OCI-LY1 (cell line): Measurements from ENCODE around the gene VPS37D.
A peak's percentile ranks its signal among the peaks of the same experiment; 100 is the strongest.

Experiments used
- H2AFZ ChIP-seq: fragments of 200-600 bp; sonication (generic), shearing (Covaris generic); 2 replicates; pipeline ENCODE4 v1.6.0; 2014; ENCODE audit warnings: antibody characterized with exemption, mild to moderate bottlenecking, low read length
- H3F3A ChIP-seq: fragments of 200-600 bp; sonication (generic), shearing (Covaris generic); 2 replicates; pipeline ENCODE4 v1.6.0; 2014; ENCODE audit warnings: mild to moderate bottlenecking, antibody characterized with exemption, low read length, moderate library complexity; ENCODE audit not compliant: insufficient read depth
- H3K27ac ChIP-seq: fragments of 200-600 bp; sonication (generic); 2 replicates; pipeline ENCODE4 v1.5.1; 2014; ENCODE audit warnings: low read length, mixed run types, mild to moderate bottlenecking, low read depth; ENCODE audit not compliant: poor library complexity, severe bottlenecking
- H3K27me3 ChIP-seq: fragments of 200-600 bp; sonication (generic); 2 replicates; pipeline ENCODE4 v1.6.0; 2014; ENCODE audit warnings: antibody characterized with exemption, mild to moderate bottlenecking, low read length, moderate library complexity; ENCODE audit not compliant: insufficient read depth
- H3K36me3 ChIP-seq: fragments of 200-600 bp; sonication (generic); 2 replicates; pipeline ENCODE4 v1.6.1; 2014; ENCODE audit warnings: mild to moderate bottlenecking, antibody characterized with exemption, low read length, moderate library complexity, mixed read lengths; ENCODE audit not compliant: insufficient read depth
- H3K4me1 ChIP-seq: fragments of 200-600 bp; sonication (generic); 2 replicates; pipeline ENCODE4 v1.5.1; 2014; ENCODE audit warnings: mild to moderate bottlenecking, low read length, moderate library complexity; ENCODE audit not compliant: insufficient read depth, severe bottlenecking
- H3K4me2 ChIP-seq: fragments of 200-600 bp; sonication (generic), shearing (Covaris generic); 2 replicates; pipeline ENCODE4 v1.6.1; 2014; ENCODE audit warnings: low read length
- H3K4me3 ChIP-seq: fragments of 200-600 bp; sonication (generic); 2 replicates; pipeline ENCODE4 v1.5.1; 2014; ENCODE audit warnings: low read length, low read depth, mild to moderate bottlenecking, mixed read lengths; ENCODE audit not compliant: poor library complexity, severe bottlenecking
- H3K79me2 ChIP-seq: fragments of 200-600 bp; shearing (Covaris generic); 2 replicates; pipeline ENCODE4 v1.6.1; 2016; ENCODE audit warnings: mixed run types, low read length, mixed read lengths; ENCODE audit not compliant: insufficient read depth
- H3K9ac ChIP-seq: fragments of 200-600 bp; sonication (generic), shearing (Covaris generic); 2 replicates; pipeline ENCODE4 v1.6.1; 2014; ENCODE audit warnings: mild to moderate bottlenecking, low read length, mixed read lengths
- H3K9me2 ChIP-seq: fragments of 200-600 bp; sonication (generic), shearing (Covaris generic); 2 replicates; pipeline ENCODE4 v1.6.1; 2014; ENCODE audit warnings: low read depth, mild to moderate bottlenecking, low read length, mixed read lengths
- H3K9me3 ChIP-seq: fragments of 200-600 bp; shearing (Covaris generic); 2 replicates; pipeline ENCODE4 v1.6.1; 2014; ENCODE audit warnings: low read length, mixed read lengths
- H4K20me1 ChIP-seq: fragments of 200-600 bp; sonication (generic), shearing (Covaris generic); 2 replicates; pipeline ENCODE4 v1.6.0; 2016; ENCODE audit warnings: mild to moderate bottlenecking, low read length; ENCODE audit not compliant: insufficient read depth
- EZH2 ChIP-seq: fragments of 200-600 bp; sonication (generic), shearing (Covaris generic); IDR thresholded peaks from 2 replicates; pipeline ENCODE4 v1.8.0; 2017; ENCODE audit warnings: borderline replicate concordance, mixed run types, mild to moderate bottlenecking, antibody characterized with exemption, low read length, moderate library complexity, mixed read lengths
- TF ChIP-seq, protein P1 (sequence below): fragments of 200-600 bp; sonication (generic), shearing (Covaris generic); IDR thresholded peaks from 2 replicates; pipeline ENCODE4 v1.5.1; 2017; ENCODE audit warnings: mild to moderate bottlenecking, antibody characterized with exemption, low read length, moderate library complexity, mixed read lengths

Gene VPS37D

DNA sequence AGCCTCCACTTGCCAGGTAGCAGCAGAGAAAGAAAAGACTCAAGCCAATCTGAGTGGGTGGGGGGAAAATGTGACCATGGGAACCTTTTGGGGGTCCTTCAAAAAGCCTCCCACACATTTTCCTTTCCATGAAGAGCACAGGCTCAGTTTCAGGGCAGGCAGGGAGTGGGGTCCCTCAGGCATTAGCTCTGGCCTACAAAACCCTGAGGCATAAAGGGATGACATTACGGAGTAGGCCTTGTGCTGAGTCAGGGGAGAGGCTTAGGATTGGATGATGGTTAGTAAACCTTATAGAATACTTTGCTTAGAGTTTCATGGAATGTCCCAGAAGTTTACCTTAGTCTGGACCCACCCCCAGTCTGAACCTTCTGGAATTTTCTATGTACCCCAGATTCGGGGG, 12.1 kb downstream of the VPS37D start:
- no peak for TF ChIP-seq EZH2
- peaks cover 19% of the 10 kb centered on the region for H3K79me2 ChIP-seq
- H4K20me1 ChIP-seq: no peaks in the 10 kb centered on the region
- peaks cover 34% of the 10 kb centered on the region for H3K36me3 ChIP-seq
- H2AFZ ChIP-seq: no peak overlapping the region
- no peaks in the 10 kb centered on the region for H3K9me3 ChIP-seq
- H3F3A ChIP-seq: no peaks in the 10 kb centered on the region
- no peaks in the 10 kb centered on the region for H3K9me2 ChIP-seq
- no peak overlapping the region for H3K9ac ChIP-seq
- no peak overlapping the region for H3K27ac ChIP-seq
- H3K4me2 ChIP-seq: no peak overlapping the region
- no peak overlapping the region for H3K4me3 ChIP-seq
- H3K4me1 ChIP-seq: peaks cover 30% of the 10 kb centered on the region
- peaks cover 1% of the 10 kb centered on the region; the same call in 1 of the 2 replicates for H3K27me3 ChIP-seq

DNA sequence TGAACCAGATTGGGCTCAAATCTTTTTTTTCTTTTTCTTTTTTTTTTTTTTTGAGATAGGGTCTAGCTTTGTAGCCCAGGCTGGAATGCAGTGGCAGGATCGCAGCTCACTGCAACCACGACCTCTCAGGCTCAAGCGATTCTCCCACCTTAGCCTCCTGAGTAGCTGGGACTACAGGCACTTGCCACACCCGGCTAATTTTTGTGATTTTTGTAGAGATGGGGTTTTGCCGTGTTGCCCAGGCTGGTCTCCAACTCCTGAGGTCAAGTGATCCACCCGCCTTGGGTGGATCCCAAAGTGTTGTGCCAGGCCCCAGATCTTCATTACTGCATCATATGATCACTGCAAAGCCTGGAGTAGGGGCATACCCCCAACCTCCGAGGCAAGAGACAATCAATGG, 12.9 kb downstream of the VPS37D start:
- Histone ChIP-seq H3F3A (no peaks in the 10 kb centered on the region), H3K27ac (no peak overlapping the region), H4K20me1 (no peaks in the 10 kb centered on the region), H3K9ac (no peak overlapping the region), H3K9me3 (no peaks in the 10 kb centered on the region), H3K79me2 (peaks cover 27% of the 10 kb centered on the region), H3K9me2 (no peaks in the 10 kb centered on the region), H3K4me3 (no peak overlapping the region), H3K4me1 (peaks cover 35% of the 10 kb centered on the region), H3K36me3 (peaks cover 38% of the 10 kb centered on the region), H2AFZ (no peak overlapping the region), H3K4me2 (no peak overlapping the region; the same call in 1 of the 2 replicates), H3K27me3 (no peaks in the 10 kb centered on the region)
- TF ChIP-seq EZH2: no peak
- TF ChIP-seq, protein P1, sequence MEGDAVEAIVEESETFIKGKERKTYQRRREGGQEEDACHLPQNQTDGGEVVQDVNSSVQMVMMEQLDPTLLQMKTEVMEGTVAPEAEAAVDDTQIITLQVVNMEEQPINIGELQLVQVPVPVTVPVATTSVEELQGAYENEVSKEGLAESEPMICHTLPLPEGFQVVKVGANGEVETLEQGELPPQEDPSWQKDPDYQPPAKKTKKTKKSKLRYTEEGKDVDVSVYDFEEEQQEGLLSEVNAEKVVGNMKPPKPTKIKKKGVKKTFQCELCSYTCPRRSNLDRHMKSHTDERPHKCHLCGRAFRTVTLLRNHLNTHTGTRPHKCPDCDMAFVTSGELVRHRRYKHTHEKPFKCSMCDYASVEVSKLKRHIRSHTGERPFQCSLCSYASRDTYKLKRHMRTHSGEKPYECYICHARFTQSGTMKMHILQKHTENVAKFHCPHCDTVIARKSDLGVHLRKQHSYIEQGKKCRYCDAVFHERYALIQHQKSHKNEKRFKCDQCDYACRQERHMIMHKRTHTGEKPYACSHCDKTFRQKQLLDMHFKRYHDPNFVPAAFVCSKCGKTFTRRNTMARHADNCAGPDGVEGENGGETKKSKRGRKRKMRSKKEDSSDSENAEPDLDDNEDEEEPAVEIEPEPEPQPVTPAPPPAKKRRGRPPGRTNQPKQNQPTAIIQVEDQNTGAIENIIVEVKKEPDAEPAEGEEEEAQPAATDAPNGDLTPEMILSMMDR: no peak

DNA sequence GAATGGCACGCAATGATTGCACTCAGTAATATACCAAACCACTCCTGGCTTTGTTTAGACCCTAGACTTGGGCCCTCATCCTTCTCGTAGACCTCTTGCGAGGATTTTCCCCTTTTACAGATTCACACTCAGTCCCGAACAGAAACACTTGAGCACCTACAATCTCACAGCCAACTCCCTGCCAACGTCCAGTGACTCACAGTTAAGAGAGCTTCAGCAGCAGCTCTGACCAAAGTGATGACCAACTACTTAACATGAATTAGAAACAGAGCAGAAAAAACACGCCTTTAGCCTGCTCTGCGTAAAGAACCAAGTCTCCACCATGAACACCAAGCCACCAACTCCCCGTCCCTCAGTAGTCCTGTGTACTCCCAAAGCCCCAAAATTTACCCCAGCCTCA, 13.4 kb downstream of the VPS37D start:
- no peak for TF ChIP-seq EZH2
- TF ChIP-seq, protein P1: no peak
- Histone ChIP-seq H3K4me3 (no peak overlapping the region), H3K36me3 (peaks cover 41% of the 10 kb centered on the region), H3K27me3 (no peaks in the 10 kb centered on the region), H2AFZ (no peak overlapping the region), H3F3A (no peaks in the 10 kb centered on the region), H3K4me2 (peak overlapping the region; percentile 74; the same call in 1 of the 2 replicates), H4K20me1 (no peaks in the 10 kb centered on the region), H3K4me1 (peaks cover 36% of the 10 kb centered on the region), H3K9me3 (no peaks in the 10 kb centered on the region), H3K79me2 (peaks cover 27% of the 10 kb centered on the region), H3K9ac (no peak overlapping the region), H3K27ac (no peak overlapping the region), H3K9me2 (no peaks in the 10 kb centered on the region)

DNA sequence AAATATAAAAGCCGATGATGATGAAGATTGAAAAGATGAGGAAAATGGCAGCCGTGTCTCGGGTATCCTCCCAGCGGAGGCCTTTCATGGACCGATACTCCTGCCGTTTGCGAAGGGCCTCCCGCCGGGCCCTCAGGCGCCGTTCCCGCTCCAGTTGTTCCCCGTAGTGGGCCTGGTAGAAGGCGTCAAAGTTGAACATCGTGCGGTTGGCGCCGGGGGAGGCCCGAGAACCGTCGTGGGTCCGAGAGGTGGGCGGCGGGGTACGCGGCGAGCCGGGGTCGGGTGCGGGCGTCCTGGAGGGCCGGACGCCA, 15.1 kb downstream of the VPS37D start:
- Histone ChIP-seq H3F3A (no peaks in the 10 kb centered on the region), H3K9me2 (no peaks in the 10 kb centered on the region), H4K20me1 (no peaks in the 10 kb centered on the region), H3K4me3 (peak overlapping the region; percentile 85), H3K4me2 (peak overlapping the region; percentile 74), H3K36me3 (peaks cover 57% of the 10 kb centered on the region), H2AFZ (no peak overlapping the region), H3K27me3 (no peaks in the 10 kb centered on the region), H3K9me3 (no peaks in the 10 kb centered on the region), H3K4me1 (peaks cover 36% of the 10 kb centered on the region), H3K79me2 (peaks cover 33% of the 10 kb centered on the region), H3K9ac (peak overlapping the region; percentile 82), H3K27ac (no peak overlapping the region)
- no peak for TF ChIP-seq EZH2
- TF ChIP-seq, protein P1: no peak
